HEK293 (cell line): Measurements from ENCODE around the gene MAP3K4.

Experiments
- CTCF ChIA-PET: fragments of 350-600 bp; formaldehyde crosslinking; extraction: SDS; loops from one replicate; lab custom pipeline; 2021; ENCODE audit warnings: antibody characterized with exemption; lab: Yijun Ruan, JAX
- POLR2A ChIA-PET: fragments of 300-600 bp; formaldehyde crosslinking; extraction: SDS; loops from one replicate; lab custom pipeline; 2020; ENCODE audit warnings: antibody characterized with exemption, inconsistent platforms; lab: Yijun Ruan, JAX
- H3K27ac ChIP-seq: fragments of 200-500 bp; sonication (Bioruptor generic); 2 replicates; pipeline ENCODE4 v1.5.1; 2014; ENCODE audit warnings: low read depth, low read length, control low read depth, inconsistent platforms; ENCODE audit errors: extremely low read depth
- H3K36me3 ChIP-seq, 2 experiments: fragments of 200-500 bp in 1 of 2; sonication (Bioruptor generic) in 1 of 2; 1 replicate in 1 of 2; 2 replicates in 1 of 2; pipeline ENCODE4 v1.5.1; 2014 to 2017; ENCODE audit warnings: inconsistent platforms in 2 of 2, low read length in 2 of 2; ENCODE audit not compliant: control insufficient read depth in 2 of 2, insufficient read depth in 1 of 2
- H3K4me1 ChIP-seq: fragments of 200-500 bp; sonication (Bioruptor generic); 2 replicates; pipeline ENCODE4 v1.5.1; 2014; ENCODE audit warnings: mild to moderate bottlenecking, low read length, inconsistent platforms; ENCODE audit not compliant: control insufficient read depth, insufficient read depth
- H3K4me3 ChIP-seq: 2 replicates; pipeline ENCODE4 v1.5.1; 2011; ENCODE audit warnings: low read depth, mild to moderate bottlenecking, control low read depth, low read length, moderate library complexity
- H3K9me3 ChIP-seq: fragments of 200-500 bp; sonication (Bioruptor generic); 2 replicates; pipeline ENCODE4 v1.5.1; 2014; ENCODE audit warnings: low read depth, low read length, inconsistent platforms; ENCODE audit not compliant: control insufficient read depth, insufficient read depth
- AEBP2 ChIP-seq: fragments of 450-650 bp; formaldehyde crosslinking; IDR thresholded peaks from 2 replicates; pipeline ENCODE4 v1.5.1; 2016; ENCODE audit warnings: missing biosample characterization, missing genetic modification characterization, borderline replicate concordance
- MZF1 ChIP-seq: fragments of 450-650 bp; formaldehyde crosslinking; IDR thresholded peaks from 2 replicates; pipeline ENCODE4 v1.5.1; 2017; ENCODE audit warnings: missing biosample characterization, missing genetic modification characterization, borderline replicate concordance
- REPIN1 ChIP-seq: fragments of 450-650 bp; formaldehyde crosslinking; IDR thresholded peaks from 2 replicates; pipeline ENCODE4 v1.5.1; 2017; ENCODE audit warnings: missing biosample characterization, missing genetic modification characterization, low read depth
- SCRT2 ChIP-seq: fragments of 450-650 bp; formaldehyde crosslinking; IDR thresholded peaks from 2 replicates; pipeline ENCODE4 v1.5.1; 2016; ENCODE audit warnings: missing biosample characterization, missing genetic modification characterization
- YY1 ChIP-seq: fragments of 450-650 bp; formaldehyde crosslinking; IDR thresholded peaks from 2 replicates; pipeline ENCODE4 v1.5.1; 2018; ENCODE audit warnings: missing biosample characterization, missing genetic modification characterization
- ZBTB17 ChIP-seq: fragments of 450-650 bp; formaldehyde crosslinking; IDR thresholded peaks from 2 replicates; pipeline ENCODE4 v1.5.1; 2016; ENCODE audit warnings: missing biosample characterization, missing genetic modification characterization
- ZBTB48 ChIP-seq: fragments of 450-650 bp; formaldehyde crosslinking; IDR thresholded peaks from 2 replicates; pipeline ENCODE4 v1.5.1; 2016; ENCODE audit warnings: missing biosample characterization, missing genetic modification characterization
- ZNF146 ChIP-seq: fragments of 450-650 bp; formaldehyde crosslinking; IDR thresholded peaks from 2 replicates; pipeline ENCODE4 v1.5.1; 2016; ENCODE audit warnings: missing biosample characterization, missing genetic modification characterization
- ZNF157 ChIP-seq: fragments of 450-650 bp; formaldehyde crosslinking; IDR thresholded peaks from 2 replicates; pipeline ENCODE4 v1.5.1; 2016; ENCODE audit warnings: missing biosample characterization, missing genetic modification characterization
- ZNF416 ChIP-seq: fragments of 450-650 bp; formaldehyde crosslinking; IDR thresholded peaks from 2 replicates; pipeline ENCODE4 v1.5.1; 2016; ENCODE audit warnings: missing biosample characterization, missing genetic modification characterization
- ZNF530 ChIP-seq: fragments of 450-650 bp; formaldehyde crosslinking; IDR thresholded peaks from 2 replicates; pipeline ENCODE4 v1.5.1; 2016; ENCODE audit warnings: low read depth, missing biosample characterization, missing genetic modification characterization
- ZNF544 ChIP-seq: fragments of 450-650 bp; formaldehyde crosslinking; IDR thresholded peaks from 2 replicates; pipeline ENCODE4 v1.5.0; 2017; ENCODE audit warnings: missing biosample characterization, missing genetic modification characterization
- ZNF677 ChIP-seq: fragments of 450-650 bp; IDR thresholded peaks from 2 replicates; pipeline ENCODE4 v1.5.0; 2018; ENCODE audit warnings: missing biosample characterization, mild to moderate bottlenecking, missing genetic modification characterization, moderate library complexity
- ZNF830 ChIP-seq: fragments of 450-650 bp; IDR thresholded peaks from 2 replicates; pipeline ENCODE4 v1.5.0; 2018; ENCODE audit warnings: missing biosample characterization, missing genetic modification characterization, low read depth, mild to moderate bottlenecking, moderate library complexity
- ZNF843 ChIP-seq: fragments of 450-650 bp; formaldehyde crosslinking; IDR thresholded peaks from 2 replicates; pipeline ENCODE4 v1.5.1; 2016; ENCODE audit warnings: missing biosample characterization, missing genetic modification characterization
- ZSCAN5A ChIP-seq: fragments of 450-650 bp; formaldehyde crosslinking; IDR thresholded peaks from 2 replicates; pipeline ENCODE4 v1.5.1; 2016; ENCODE audit warnings: missing biosample characterization, missing genetic modification characterization
- TF ChIP-seq, protein P1 (sequence below): fragments of 450-650 bp; IDR thresholded peaks from 2 replicates; pipeline ENCODE4 v1.5.1; 2018; ENCODE audit warnings: missing biosample characterization, mild to moderate bottlenecking, missing genetic modification characterization
- TF ChIP-seq, protein P2 (sequence below): fragments of 450-650 bp; formaldehyde crosslinking; IDR thresholded peaks from 2 replicates; pipeline ENCODE4 v1.5.1; 2016; ENCODE audit warnings: missing biosample characterization, missing genetic modification characterization

The MAP3K4 gene

GRCh38 chr6:160945516-160946177, 45.9 kb upstream of the MAP3K4 start (continued):
- no peak for TF ChIP-seq ZBTB48 (tag by site-specific recombination)
- TF ChIP-seq MZF1 (tag by site-specific recombination) = no peak
- no peak for TF ChIP-seq ZNF830
- TF ChIP-seq ZNF157 (tag by site-specific recombination) = no peak
- TF ChIP-seq, all 188 proteins: peak for 0

GRCh38 chr6:160949531-160949930, 42.0 kb upstream of the MAP3K4 start:
- CTCF ChIA-PET = interaction anchor here (0.6 to 5.2 kb wide), 3 partner anchors 19 to 217 kb away, joined by 3 to 24 read pairs (median 3); no protein-coding TSS in a partner anchor
- H3K27ac ChIP-seq = no peak overlapping the region
- TF ChIP-seq ZBTB17 (no peak), AEBP2 (tag by site-specific recombination) (no peak), ZSCAN5A (tag by site-specific recombination) (no peak), ZNF416 (tag by site-specific recombination) (no peak), ZNF544 (tag by site-specific recombination) (no peak), ZNF843 (tag by site-specific recombination) (no peak), ZNF146 (tag by site-specific recombination) (no peak), YY1 (tag by site-specific recombination) (no peak), REPIN1 (tag by site-specific recombination) (no peak), SCRT2 (no peak), ZNF677 (no peak), ZNF530 (no peak)
- TF ChIP-seq, protein P1, sequence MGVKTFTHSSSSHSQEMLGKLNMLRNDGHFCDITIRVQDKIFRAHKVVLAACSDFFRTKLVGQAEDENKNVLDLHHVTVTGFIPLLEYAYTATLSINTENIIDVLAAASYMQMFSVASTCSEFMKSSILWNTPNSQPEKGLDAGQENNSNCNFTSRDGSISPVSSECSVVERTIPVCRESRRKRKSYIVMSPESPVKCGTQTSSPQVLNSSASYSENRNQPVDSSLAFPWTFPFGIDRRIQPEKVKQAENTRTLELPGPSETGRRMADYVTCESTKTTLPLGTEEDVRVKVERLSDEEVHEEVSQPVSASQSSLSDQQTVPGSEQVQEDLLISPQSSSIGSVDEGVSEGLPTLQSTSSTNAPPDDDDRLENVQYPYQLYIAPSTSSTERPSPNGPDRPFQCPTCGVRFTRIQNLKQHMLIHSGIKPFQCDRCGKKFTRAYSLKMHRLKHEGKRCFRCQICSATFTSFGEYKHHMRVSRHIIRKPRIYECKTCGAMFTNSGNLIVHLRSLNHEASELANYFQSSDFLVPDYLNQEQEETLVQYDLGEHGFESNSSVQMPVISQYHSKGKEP (tag by site-specific recombination) = no peak
- TF ChIP-seq, protein P2, sequence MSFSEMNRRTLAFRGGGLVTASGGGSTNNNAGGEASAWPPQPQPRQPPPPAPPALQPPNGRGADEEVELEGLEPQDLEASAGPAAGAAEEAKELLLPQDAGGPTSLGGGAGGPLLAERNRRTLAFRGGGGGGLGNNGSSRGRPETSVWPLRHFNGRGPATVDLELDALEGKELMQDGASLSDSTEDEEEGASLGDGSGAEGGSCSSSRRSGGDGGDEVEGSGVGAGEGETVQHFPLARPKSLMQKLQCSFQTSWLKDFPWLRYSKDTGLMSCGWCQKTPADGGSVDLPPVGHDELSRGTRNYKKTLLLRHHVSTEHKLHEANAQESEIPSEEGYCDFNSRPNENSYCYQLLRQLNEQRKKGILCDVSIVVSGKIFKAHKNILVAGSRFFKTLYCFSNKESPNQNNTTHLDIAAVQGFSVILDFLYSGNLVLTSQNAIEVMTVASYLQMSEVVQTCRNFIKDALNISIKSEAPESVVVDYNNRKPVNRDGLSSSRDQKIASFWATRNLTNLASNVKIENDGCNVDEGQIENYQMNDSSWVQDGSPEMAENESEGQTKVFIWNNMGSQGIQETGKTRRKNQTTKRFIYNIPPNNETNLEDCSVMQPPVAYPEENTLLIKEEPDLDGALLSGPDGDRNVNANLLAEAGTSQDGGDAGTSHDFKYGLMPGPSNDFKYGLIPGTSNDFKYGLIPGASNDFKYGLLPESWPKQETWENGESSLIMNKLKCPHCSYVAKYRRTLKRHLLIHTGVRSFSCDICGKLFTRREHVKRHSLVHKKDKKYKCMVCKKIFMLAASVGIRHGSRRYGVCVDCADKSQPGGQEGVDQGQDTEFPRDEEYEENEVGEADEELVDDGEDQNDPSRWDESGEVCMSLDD (tag by site-specific recombination) = no peak
- 0 out of 2 replicates have a peak, but pooled peaks cover 4% of the 10 kb centered on the region for H3K4me1 ChIP-seq
- H3K4me3 ChIP-seq = no peak overlapping the region
- no peaks in the 10 kb centered on the region for H3K36me3 ChIP-seq
- POLR2A ChIA-PET = interaction anchor here (0.6 to 0.7 kb wide), 2 partner anchors 114 to 819 kb away, joined by 3 to 5 read pairs; no protein-coding TSS in a partner anchor
- no peaks in the 10 kb centered on the region for H3K9me3 ChIP-seq
